ENCODE measurements around the gene NDUFV1. TPM values are rescaled to one million over a fixed set of nuclear protein-coding genes. Genes with fewer than 3 reads are reported as not detected.

The NDUFV1 gene
- polyA plus RNA-seq, 3 donors = 71.6 to 174 (median 72.1) TPM

DNA sequence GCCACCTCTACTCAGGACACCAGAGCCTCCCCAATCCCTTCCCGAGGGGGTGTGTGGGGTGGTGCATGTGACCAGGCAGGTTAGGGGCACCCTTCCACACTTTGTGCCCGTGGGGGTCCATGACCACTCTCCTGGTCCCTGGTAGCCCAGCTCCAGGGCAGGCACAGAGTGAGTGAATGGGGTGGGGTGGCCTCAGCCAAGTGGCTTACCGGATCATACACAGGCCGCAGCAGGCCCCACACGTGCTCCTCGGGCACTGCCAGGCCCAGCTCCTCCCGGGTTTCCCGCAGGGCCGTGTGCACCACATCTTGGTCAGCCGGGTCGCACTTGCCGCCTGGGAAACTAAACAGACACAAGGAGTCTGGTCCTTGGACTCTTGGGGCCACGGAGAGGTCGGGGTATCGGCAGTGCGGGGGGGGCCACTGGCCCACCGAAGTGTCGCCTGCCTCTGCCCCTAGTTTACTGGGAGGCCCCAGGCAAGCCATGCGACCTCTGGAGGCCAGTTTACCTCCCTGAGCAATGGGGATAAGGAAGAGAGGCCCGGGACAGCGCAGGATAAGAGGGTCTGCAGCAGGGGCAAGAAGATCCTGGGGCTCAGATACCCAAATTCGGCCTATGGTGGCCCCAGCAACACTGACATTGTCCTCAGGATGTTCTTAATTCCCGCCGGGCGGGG lies 22.1 kb downstream of the NDUFV1 start:
- no peak for DNase-seq
- Histone ChIP-seq H3K27ac (ENCODE audit: low read depth in 1 of 2, low read length in 2 of 2) (peak overlapping the region in 1 of 2 donors; percentile 6), H3K9me3 (replicated peaks in 1 of 2; ENCODE audit: control insufficient read depth in 1 of 2, insufficient read depth in 1 of 2, low read length in 2 of 2) (no peaks in the 10 kb centered on the region), H3K36me3 (replicated peaks in 1 of 2; ENCODE audit: control insufficient read depth in 1 of 2, insufficient read depth in 2 of 2, low read length in 2 of 2) (no peaks in the 10 kb centered on the region), H4K20me1 (ENCODE audit: insufficient read depth, low read length) (no peaks in the 10 kb centered on the region), H2AFZ (ENCODE audit: insufficient read depth, low read depth, low read length, poor library complexity, severe bottlenecking) (peak overlapping the region; percentile 83), H3K27me3 (ENCODE audit: control insufficient read depth in 2 of 2, insufficient read depth in 2 of 2, low read length in 2 of 2) (no peaks in the 10 kb centered on the region), H3K4me1 (ENCODE audit: control insufficient read depth in 1 of 2, insufficient read depth in 2 of 2, low read length in 2 of 2) (peaks cover 16 to 21% of the 10 kb centered on the region in 2 donors), H3K4me2 (replicated peaks; ENCODE audit: extremely low read depth, low read length, poor library complexity, severe bottlenecking) (peak overlapping the region; percentile 79), H3K9ac (ENCODE audit: insufficient read depth, low read length, poor library complexity, severe bottlenecking) (no peak overlapping the region), H3K79me2 (ENCODE audit: insufficient read depth, low read length) (no peaks in the 10 kb centered on the region), H3K4me3 (replicated peaks in 1 of 3; ENCODE audit: low read depth in 2 of 3, low read length in 3 of 3) (peak overlapping the region in 1 of 3 experiments; percentile 77)
- Mint-ChIP-seq H3K36me3 (no peaks in the 10 kb centered on the region), H3K27me3 (ENCODE audit: low read depth in 3 of 3) (peaks cover 2 to 5% (median 4%) of the 10 kb centered on the region in 3 donors), H3K4me3 (peak overlapping the region in 1 of 2 donors; percentile 39), H3K27ac (no peak overlapping the region), H3K4me1 (peaks cover 10% of the 10 kb centered on the region), H3K9me3 (peaks cover 0 to 7% (median 0%) of the 10 kb centered on the region in 7 donors)
- intact Hi-C loops (cut with micrococcal nuclease) = loop anchor here (5.0 to 10.0 kb wide), 2 partner anchors 83 to 86 kb away; no protein-coding TSS in a partner anchor
- WGBS (ENCODE audit: insufficient coverage) = 65% methylated on average over 24 of the region's 25 CpGs
- TF ChIP-seq, protein P1, sequence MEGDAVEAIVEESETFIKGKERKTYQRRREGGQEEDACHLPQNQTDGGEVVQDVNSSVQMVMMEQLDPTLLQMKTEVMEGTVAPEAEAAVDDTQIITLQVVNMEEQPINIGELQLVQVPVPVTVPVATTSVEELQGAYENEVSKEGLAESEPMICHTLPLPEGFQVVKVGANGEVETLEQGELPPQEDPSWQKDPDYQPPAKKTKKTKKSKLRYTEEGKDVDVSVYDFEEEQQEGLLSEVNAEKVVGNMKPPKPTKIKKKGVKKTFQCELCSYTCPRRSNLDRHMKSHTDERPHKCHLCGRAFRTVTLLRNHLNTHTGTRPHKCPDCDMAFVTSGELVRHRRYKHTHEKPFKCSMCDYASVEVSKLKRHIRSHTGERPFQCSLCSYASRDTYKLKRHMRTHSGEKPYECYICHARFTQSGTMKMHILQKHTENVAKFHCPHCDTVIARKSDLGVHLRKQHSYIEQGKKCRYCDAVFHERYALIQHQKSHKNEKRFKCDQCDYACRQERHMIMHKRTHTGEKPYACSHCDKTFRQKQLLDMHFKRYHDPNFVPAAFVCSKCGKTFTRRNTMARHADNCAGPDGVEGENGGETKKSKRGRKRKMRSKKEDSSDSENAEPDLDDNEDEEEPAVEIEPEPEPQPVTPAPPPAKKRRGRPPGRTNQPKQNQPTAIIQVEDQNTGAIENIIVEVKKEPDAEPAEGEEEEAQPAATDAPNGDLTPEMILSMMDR (IDR thresholded peaks at IDR 0.05) = no peak

DNA sequence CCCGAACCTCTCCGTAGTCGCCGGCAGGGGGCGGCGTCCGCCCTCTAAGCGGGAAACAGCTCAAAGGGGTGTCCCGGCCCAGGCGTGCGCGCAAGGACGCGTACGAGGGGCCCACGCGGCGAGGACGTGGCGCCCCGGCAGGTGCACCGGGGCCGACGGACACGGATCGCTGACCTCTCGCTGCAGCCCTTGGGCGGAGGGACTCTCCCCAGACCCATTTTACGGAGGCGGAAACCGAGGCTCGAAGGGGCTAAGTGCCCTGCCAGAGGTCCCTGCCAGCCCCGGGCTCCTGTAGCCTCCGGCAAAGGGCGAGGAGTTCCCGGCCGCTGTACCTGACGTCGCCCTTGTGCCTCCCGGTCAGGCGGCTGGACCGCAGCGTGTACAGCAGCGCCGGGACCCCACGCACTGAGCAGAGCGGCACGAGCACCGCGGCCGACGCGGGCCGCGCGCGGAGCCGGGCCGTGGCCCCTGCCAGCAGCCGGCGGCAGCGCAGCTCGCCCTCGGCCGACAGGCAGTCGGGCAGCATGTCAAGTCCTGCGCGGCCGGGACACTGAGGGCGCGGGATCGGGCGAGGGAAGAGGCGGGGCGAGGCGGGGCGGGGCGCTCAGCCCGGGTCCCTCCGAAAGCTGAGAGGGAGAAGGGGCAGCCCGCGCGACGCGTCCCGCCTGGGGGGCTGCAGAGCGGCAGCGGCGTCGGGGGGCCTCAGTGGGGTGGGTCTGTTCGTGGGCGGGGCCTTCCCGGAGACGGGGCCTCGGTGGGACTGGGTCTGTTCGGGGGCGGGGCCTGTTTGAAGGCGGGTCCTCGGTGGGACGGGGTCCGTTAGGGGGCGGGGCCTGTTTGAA lies 22.9 kb downstream of the NDUFV1 start, which contains the start of gene NUDT8:
NUDT8 (minus strand) TSS at position 552 of the 842 bp plus-strand sequence; CDS start at position 526, 26 bp downstream.
- H3K36me3 ChIP-seq (replicated peaks in 1 of 2; ENCODE audit: control insufficient read depth in 1 of 2, insufficient read depth in 2 of 2, low read length in 2 of 2) = no peaks in the 10 kb centered on the region
- intact Hi-C loops (cut with micrococcal nuclease) = loop anchor here (2.0 to 10.0 kb wide), 5 partner anchors 29 to 178 kb away; no protein-coding TSS in a partner anchor
- Mint-ChIP-seq H3K36me3 (no peaks in the 10 kb centered on the region), H3K4me3 (peak within 1 kb of the TSS; percentile 84 to 90), H3K9me3 (peaks cover 0 to 7% (median 0%) of the 10 kb centered on the region in 7 donors), H3K27me3 (ENCODE audit: low read depth in 3 of 3) (peaks cover 1 to 5% (median 2%) of the 10 kb centered on the region in 3 donors), H3K27ac (peak within 1 kb of the TSS; percentile 56 to 92 (median 89)), H3K4me1 (peaks cover 10% of the 10 kb centered on the region)
- H3K9me3 ChIP-seq (replicated peaks in 1 of 2; ENCODE audit: control insufficient read depth in 1 of 2, insufficient read depth in 1 of 2, low read length in 2 of 2) = no peaks in the 10 kb centered on the region
- H3K4me3 ChIP-seq (replicated peaks in 1 of 3; ENCODE audit: low read depth in 2 of 3, low read length in 3 of 3) = peak within 1 kb of the TSS; percentile 48 to 86 (median 56)
- H2AFZ ChIP-seq (ENCODE audit: insufficient read depth, low read depth, low read length, poor library complexity, severe bottlenecking) = peak within 1 kb of the TSS; percentile 86
- H3K4me2 ChIP-seq (replicated peaks; ENCODE audit: extremely low read depth, low read length, poor library complexity, severe bottlenecking) = peak within 1 kb of the TSS; percentile 98
- H3K9ac ChIP-seq (ENCODE audit: insufficient read depth, low read length, poor library complexity, severe bottlenecking) = peak within 1 kb of the TSS; percentile 69
- peak; percentile 73 to 79 (median 74) for DNase-seq
- peak within 1 kb of the TSS; percentile 28 to 70 for H3K27ac ChIP-seq (ENCODE audit: low read depth in 1 of 2, low read length in 2 of 2)
- H3K27me3 ChIP-seq (ENCODE audit: control insufficient read depth in 2 of 2, insufficient read depth in 2 of 2, low read length in 2 of 2) = no peaks in the 10 kb centered on the region
- TF ChIP-seq, protein P1 (IDR thresholded peaks at IDR 0.05) = peak; percentile 96
- WGBS (ENCODE audit: insufficient coverage) = under 1% methylated on average over 92 of the region's 102 CpGs
- H4K20me1 ChIP-seq (ENCODE audit: insufficient read depth, low read length) = no peaks in the 10 kb centered on the region
- H3K4me1 ChIP-seq (ENCODE audit: control insufficient read depth in 1 of 2, insufficient read depth in 2 of 2, low read length in 2 of 2) = peaks cover 16 to 21% of the 10 kb centered on the region in 2 donors
- H3K79me2 ChIP-seq (ENCODE audit: insufficient read depth, low read length) = no peaks in the 10 kb centered on the region
